Gastrocnemius medialis (tissue), 4 donors: ENCODE measurements around the gene RAI1. TPM values are rescaled to one million over a fixed set of nuclear protein-coding genes. Genes with fewer than 3 reads are reported as not detected.
"Not testable (repeated sequence)": the region's sequence is repeated elsewhere in the genome, so short reads cannot be mapped to it uniquely, and the experiment has no call there.

Experiments used
- ATAC-seq, 2 donors: fragments of 150-250 bp; one replicate each; pipeline ENCODE4 v1.9.1; 2016
- DNase-seq, 2 donors: peaks; one replicate each; pipeline ENCODE4 v3.0.0-alpha.2; 2019
- H3K27ac ChIP-seq, 4 donors: fragments of 200-600 bp; sonication (generic); 1 replicate in 1 of 4; 2 replicates in 3 of 4; pipeline ENCODE4 v1.5.1; 2016 to 2018; ENCODE audit warnings: mild to moderate bottlenecking in 2 of 4, moderate library complexity in 1 of 4
- H3K27me3 ChIP-seq, 3 donors: fragments of 200-600 bp; sonication (generic) in 2 of 3; 1 replicate in 1 of 3; 2 replicates in 2 of 3; pipeline versions ENCODE4 v1.5.1 to v1.6.0; 2016 to 2019; ENCODE audit warnings: mild to moderate bottlenecking in 1 of 3, moderate library complexity in 1 of 3
- H3K36me3 ChIP-seq, 2 donors: fragments of 200-600 bp; sonication (generic) in 1 of 2; one replicate each; pipeline ENCODE4 v1.5.1; 2017 to 2018
- H3K4me1 ChIP-seq, 2 donors: fragments of 200-600 bp; sonication (generic) in 1 of 2; one replicate each; pipeline ENCODE4 v1.5.1; 2016 to 2017; ENCODE audit warnings: mild to moderate bottlenecking in 2 of 2
- H3K4me3 ChIP-seq, 4 donors: fragments of 200-600 bp; sonication (generic) in 3 of 4; 1 replicate in 1 of 4; 2 replicates in 3 of 4; pipeline ENCODE4 v1.5.1; 2016 to 2019; ENCODE audit warnings: mild to moderate bottlenecking in 2 of 4
- H3K9me3 ChIP-seq, 3 donors: fragments of 200-600 bp; sonication (generic) in 2 of 3; 1 replicate in 1 of 3; 2 replicates in 2 of 3; pipeline ENCODE4 v1.5.1; 2016 to 2019
- POLR2A ChIP-seq, 2 donors: fragments of 450-650 bp; IDR thresholded peaks; one replicate each; pipeline ENCODE4 v1.6.1; 2017; ENCODE audit warnings: antibody characterized with exemption in 2 of 2, mild to moderate bottlenecking in 2 of 2, moderate library complexity in 2 of 2
- in situ Hi-C, 4 donors: fragments of 200-750 bp; cut with MboI; loops; one replicate each; pipeline versions ENCODE4 v1.15.0 to v1.8.0; 2017; ENCODE audit warnings: low sequenced_read_pairs in 4 of 4
- intact Hi-C: fragments of 100-400 bp; cut with DNase I; formaldehyde crosslinking; loops from one replicate; pipeline ENCODE4 v1.15.1; 2023; ENCODE audit warnings: low total_unique reads
- total RNA-seq, 4 donors: library from RNA; depleted of rRNA; stranded (reverse); fragments of >200 nt; gene quantifications; one replicate each; pipeline versions ENCODE4 v1.1.0 to v1.2.3, GENCODE V29; 2016
- TF ChIP-seq, protein P1 (sequence below), 5 experiments: fragments of 450-650 bp in 3 of 5; fragments of 200-600 bp in 2 of 5; sonication (generic) in 2 of 5; IDR thresholded peaks in 4 of 5; conservative IDR thresholded peaks in 1 of 5; 1 replicate in 4 of 5; 2 replicates in 1 of 5; pipeline ENCODE4 v1.5.1; 2016 to 2019; ENCODE audit warnings: antibody characterized with exemption in 5 of 5, mild to moderate bottlenecking in 3 of 5, moderate library complexity in 3 of 5

Gene RAI1
- total RNA-seq, 4 donors from 2014 or later = 2.1 to 6.7 (median 4.3) TPM

DNA sequence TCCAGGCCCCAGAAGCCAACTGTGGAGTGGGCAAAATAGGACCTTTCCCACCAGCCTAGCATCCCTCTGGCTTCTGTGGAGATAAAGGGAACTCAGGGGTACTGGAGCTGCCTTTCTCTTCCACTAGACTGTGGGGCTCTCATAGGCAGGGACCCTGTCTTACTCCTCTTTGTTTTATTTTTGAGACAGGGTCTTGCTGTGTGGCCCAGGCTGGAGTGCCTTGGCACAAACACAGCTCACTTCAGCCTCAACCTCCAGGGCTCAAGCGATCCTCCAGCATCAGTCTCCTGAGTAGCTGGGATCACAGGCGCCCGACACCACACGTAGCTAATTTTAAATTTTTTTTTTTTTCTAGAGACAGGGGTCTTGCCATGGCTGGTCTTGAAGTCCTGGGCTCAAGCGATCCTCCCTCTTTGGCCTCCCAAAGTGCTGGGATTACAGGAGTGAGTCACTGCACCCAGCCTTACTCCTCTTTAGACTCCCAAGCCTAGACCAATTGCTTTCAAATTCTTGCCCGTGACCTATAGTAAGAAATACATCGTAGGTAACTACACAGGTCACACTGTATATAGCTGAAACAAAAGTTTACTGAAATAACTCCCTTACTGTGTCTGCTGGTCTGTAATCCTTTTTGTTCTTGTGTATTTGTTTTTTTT is 2.6 kb downstream of the RAI1 start:
- DNase-seq (no peak), ATAC-seq (no peak)
- peak overlapping the region in 2 of 4 donors; percentile 79 to 81 for H3K27ac ChIP-seq
- no peak overlapping the region for H3K4me3 ChIP-seq
- no peaks in the 10 kb centered on the region for H3K9me3 ChIP-seq
- no peaks in the 10 kb centered on the region for H3K27me3 ChIP-seq
- no peaks in the 10 kb centered on the region for H3K36me3 ChIP-seq
- H3K4me1 ChIP-seq = peaks cover 18 to 26% of the 10 kb centered on the region in 2 donors
- TF ChIP-seq, protein P1, sequence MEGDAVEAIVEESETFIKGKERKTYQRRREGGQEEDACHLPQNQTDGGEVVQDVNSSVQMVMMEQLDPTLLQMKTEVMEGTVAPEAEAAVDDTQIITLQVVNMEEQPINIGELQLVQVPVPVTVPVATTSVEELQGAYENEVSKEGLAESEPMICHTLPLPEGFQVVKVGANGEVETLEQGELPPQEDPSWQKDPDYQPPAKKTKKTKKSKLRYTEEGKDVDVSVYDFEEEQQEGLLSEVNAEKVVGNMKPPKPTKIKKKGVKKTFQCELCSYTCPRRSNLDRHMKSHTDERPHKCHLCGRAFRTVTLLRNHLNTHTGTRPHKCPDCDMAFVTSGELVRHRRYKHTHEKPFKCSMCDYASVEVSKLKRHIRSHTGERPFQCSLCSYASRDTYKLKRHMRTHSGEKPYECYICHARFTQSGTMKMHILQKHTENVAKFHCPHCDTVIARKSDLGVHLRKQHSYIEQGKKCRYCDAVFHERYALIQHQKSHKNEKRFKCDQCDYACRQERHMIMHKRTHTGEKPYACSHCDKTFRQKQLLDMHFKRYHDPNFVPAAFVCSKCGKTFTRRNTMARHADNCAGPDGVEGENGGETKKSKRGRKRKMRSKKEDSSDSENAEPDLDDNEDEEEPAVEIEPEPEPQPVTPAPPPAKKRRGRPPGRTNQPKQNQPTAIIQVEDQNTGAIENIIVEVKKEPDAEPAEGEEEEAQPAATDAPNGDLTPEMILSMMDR (IDR thresholded peaks at IDR 0.05 in 4 of 5, conservative IDR thresholded peaks at IDR 0.05 in 1 of 5) = no peak
- TF ChIP-seq POLR2A (IDR thresholded peaks at IDR 0.05) = no peak
- intact Hi-C loops (no loop called here), in situ Hi-C loops (loop anchor here (25.0 kb wide), 2 partner anchors 103 to 178 kb away; no protein-coding TSS in a partner anchor)

DNA sequence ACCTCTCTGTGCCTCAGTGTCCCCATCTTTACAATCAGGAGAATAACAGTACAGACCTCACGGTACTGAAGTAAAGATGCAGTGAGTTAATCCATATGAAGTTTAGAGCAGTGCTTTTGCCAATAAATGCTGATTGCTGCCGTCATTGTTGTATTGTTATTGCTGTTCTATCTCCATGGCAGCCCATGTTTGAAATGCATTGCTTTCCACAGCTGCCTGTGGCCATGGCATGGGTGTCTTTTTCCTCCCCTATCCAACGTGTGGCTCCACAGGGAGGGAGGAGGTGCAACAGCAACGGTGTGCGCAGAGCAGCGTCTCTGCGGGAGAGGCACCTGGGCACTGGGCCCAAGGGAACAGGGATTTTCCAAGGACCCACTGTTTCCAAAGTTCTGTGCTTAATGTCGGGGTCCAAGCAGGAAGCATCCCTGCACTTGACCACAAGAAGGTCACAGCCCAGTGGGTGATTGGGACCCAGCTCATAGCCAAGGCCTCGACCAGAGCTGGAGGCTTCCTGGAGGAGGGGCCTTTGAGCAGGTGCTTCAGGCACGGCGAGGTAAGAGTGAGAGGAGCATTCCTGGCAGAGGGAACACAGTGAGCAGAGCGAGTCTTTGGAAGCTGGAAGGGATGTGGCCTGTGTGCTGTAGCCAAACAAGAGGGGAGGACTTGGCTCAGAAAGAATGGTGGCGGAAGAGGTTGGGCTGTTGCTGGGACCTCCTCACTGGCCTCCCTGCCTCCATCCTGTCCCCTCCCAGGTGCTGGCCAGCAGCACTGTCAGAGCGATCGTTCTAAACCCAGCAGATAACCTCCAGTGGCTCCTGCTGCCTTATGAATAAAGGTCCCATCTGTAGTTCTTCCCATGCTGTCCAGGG is 3.9 kb downstream of the RAI1 start:
- peaks cover 18 to 26% of the 10 kb centered on the region in 2 donors for H3K4me1 ChIP-seq
- no peaks in the 10 kb centered on the region for H3K9me3 ChIP-seq
- DNase-seq (no peak), ATAC-seq (no peak)
- intact Hi-C loops (no loop called here), in situ Hi-C loops (loop anchor here (25.0 kb wide), 2 partner anchors 102 to 177 kb away; no protein-coding TSS in a partner anchor)
- no peaks in the 10 kb centered on the region for H3K27me3 ChIP-seq
- no peak for TF ChIP-seq POLR2A (IDR thresholded peaks at IDR 0.05)
- TF ChIP-seq, protein P1 (IDR thresholded peaks at IDR 0.05 in 4 of 5, conservative IDR thresholded peaks at IDR 0.05 in 1 of 5) = no peak
- no peaks in the 10 kb centered on the region for H3K36me3 ChIP-seq
- H3K4me3 ChIP-seq = no peak overlapping the region
- peak overlapping the region in 3 of 4 donors; percentile 37 to 41 (median 37) for H3K27ac ChIP-seq

DNA sequence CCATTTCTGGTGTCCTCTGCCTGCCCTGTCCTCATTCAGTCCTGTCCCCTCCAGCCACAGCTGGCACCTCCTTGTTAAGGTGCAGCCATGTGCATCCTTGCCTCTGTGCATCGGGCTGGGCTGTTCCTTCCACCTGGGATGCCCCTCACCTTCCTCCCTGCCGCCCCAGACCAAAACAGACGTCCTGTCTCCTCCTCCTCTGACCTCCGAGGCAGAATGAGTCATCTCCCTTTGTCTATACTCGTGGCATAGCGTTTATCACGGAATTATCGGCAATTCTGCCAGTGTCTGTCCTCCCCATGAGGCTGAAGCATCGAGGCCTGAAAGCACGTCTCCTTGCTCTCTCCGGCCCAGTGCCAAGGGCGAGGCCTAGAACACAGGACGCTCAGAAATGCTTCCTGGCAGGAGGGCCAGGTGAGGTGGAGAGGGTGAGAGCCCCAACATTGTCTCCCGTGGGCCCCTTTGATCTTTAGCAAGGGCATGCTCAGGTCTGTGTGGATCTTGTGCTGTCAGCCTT is 4.6 kb downstream of the RAI1 start:
- ATAC-seq = no peak
- Histone ChIP-seq H3K4me1 (peaks cover 17 to 24% of the 10 kb centered on the region in 2 donors), H3K9me3 (no peaks in the 10 kb centered on the region), H3K36me3 (no peaks in the 10 kb centered on the region), H3K27ac (peak overlapping the region in 3 of 4 donors; percentile 37 to 41 (median 37)), H3K27me3 (no peaks in the 10 kb centered on the region), H3K4me3 (no peak overlapping the region)
- DNase-seq = no peak
- TF ChIP-seq POLR2A (IDR thresholded peaks at IDR 0.05) = no peak
- TF ChIP-seq, protein P1 (IDR thresholded peaks at IDR 0.05 in 4 of 5, conservative IDR thresholded peaks at IDR 0.05 in 1 of 5) = no peak
- intact Hi-C loops (no loop called here), in situ Hi-C loops (loop anchor here (25.0 kb wide), 2 partner anchors 101 to 176 kb away; no protein-coding TSS in a partner anchor)

DNA sequence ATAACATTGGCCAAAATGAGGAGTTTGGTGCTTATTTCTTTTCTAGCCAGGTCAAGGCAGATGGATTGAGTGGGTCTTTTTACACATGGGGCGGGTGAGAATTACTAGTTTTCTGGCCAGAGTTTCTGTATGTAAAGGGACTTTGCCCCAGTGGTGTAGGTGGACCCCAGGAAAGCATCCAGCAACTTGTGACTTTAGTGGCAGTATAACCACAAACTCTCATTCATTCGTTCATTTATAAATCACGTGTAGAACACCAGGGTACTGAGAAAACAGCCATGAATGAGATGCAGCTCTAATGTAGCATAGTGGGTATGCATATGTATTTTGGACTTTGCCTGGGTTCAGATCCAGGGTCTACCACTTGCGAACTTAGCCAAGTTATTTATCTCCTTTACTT is 8.1 kb downstream of the RAI1 start:
- peaks cover 22 to 36% of the 10 kb centered on the region in 2 donors for H3K4me1 ChIP-seq
- DNase-seq (no peak), ATAC-seq (no peak)
- no peak for TF ChIP-seq POLR2A (IDR thresholded peaks at IDR 0.05)
- TF ChIP-seq, protein P1 (IDR thresholded peaks at IDR 0.05 in 4 of 5, conservative IDR thresholded peaks at IDR 0.05 in 1 of 5) = no peak
- H3K27me3 ChIP-seq = no peaks in the 10 kb centered on the region
- no peak overlapping the region for H3K27ac ChIP-seq
- in situ Hi-C loops (loop anchor here (25.0 kb wide), 2 partner anchors 98 to 173 kb away; no protein-coding TSS in a partner anchor), intact Hi-C loops (no loop called here)
- H3K36me3 ChIP-seq = no peaks in the 10 kb centered on the region
- no peaks in the 10 kb centered on the region for H3K9me3 ChIP-seq
- no peak overlapping the region for H3K4me3 ChIP-seq

DNA sequence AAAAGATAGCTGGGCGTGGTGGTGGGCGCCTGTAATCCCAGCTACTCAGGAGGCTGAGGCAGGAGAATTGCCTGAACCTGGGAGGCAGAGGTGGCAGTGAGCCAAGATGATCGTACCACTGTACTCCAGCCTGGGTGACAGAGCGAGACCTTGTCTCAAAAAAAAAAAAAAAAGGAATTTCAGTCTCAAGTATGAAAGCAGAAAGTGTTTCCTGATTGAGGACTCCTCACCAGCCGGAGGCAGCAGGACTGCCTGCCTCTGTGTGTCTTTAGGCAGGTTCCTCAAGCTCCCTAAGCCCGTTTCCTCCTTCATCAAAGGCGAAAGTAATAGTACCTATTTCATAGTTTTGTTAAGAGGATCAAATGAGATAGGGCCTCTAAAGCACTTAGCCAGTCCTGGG is 9.0 kb downstream of the RAI1 start:
- not testable (repeated sequence) for ATAC-seq, DNase-seq, H3K4me3 ChIP-seq, H3K36me3 ChIP-seq, H3K27me3 ChIP-seq, H3K27ac ChIP-seq, H3K9me3 ChIP-seq
- in situ Hi-C loops = loop anchor here (25.0 kb wide), 2 partner anchors 97 to 172 kb away; no protein-coding TSS in a partner anchor
- intact Hi-C loops = loop anchor here (5.0 kb wide), 1 partner anchor 162 kb away; no protein-coding TSS in a partner anchor
- H3K4me1 ChIP-seq = peaks cover 22 to 31% of the 10 kb centered on the region in 2 donors
